TTC549 (cell line): ENCODE measurements around the gene HOXA5.

Experiments used
- FAIRE-seq: peaks from 2 replicates; lab custom pipeline; 2012; peaks lifted over from hg19 to GRCh38; lab: Jason Lieb, UNC

HOXA5 gene

GRCh38 chr7:27093184-27093895, 50.1 kb downstream of the HOXA5 start:
- no peak for FAIRE-seq

- no peak for FAIRE-seq
These were observed 50.7 kb downstream of the HOXA5 start for GRCh38 chr7:27092819-27093110.

- FAIRE-seq = no peak
These were observed 51.3 kb downstream of the HOXA5 start for GRCh38 chr7:27091941-27092818.

GRCh38 chr7:27091105-27091504, 52.4 kb downstream of the HOXA5 start:
- FAIRE-seq = no peak
